Activated B cell treated with CpG ODN at 0.5 μM for 24 hours (primary cell): ENCODE results near the gene SLC17A3. TPM values are rescaled to one million over a fixed set of nuclear protein-coding genes. Genes with fewer than 3 reads are reported as not detected.
A peak's percentile ranks its signal among the peaks of the same experiment; 100 is the strongest.

ENCODE experiments used
- ATAC-seq: fragments of 200-7000 bp; cut with Tn5 transposase; one replicate; pipeline ENCODE4 v1.10.0; 2021; ENCODE audit warnings: low read depth, mild to moderate bottlenecking, moderate library complexity
- CTCF ChIA-PET: fragments of 350-600 bp; sonication (Branson Sonifier 250); formaldehyde crosslinking; loops from one replicate; lab custom pipeline; 2021; ENCODE audit warnings: antibody characterized with exemption; lab: Charles Lee
- POLR2A ChIA-PET: fragments of 350-600 bp; sonication (Branson Sonifier 250); formaldehyde crosslinking; loops from one replicate; lab custom pipeline; 2021; ENCODE audit warnings: antibody characterized with exemption; lab: Charles Lee
- DNase-seq: peaks from one replicate; pipeline ENCODE4 v3.0.0; 2022
- H3K27ac Mint-ChIP-seq: one replicate; pipeline ENCODE4 v1.8.0; 2020; ENCODE audit warnings: mixed read lengths
- H3K27me3 Mint-ChIP-seq: one replicate; pipeline ENCODE4 v1.8.0; 2021; ENCODE audit warnings: mixed read lengths
- H3K36me3 Mint-ChIP-seq: one replicate; pipeline ENCODE4 v1.8.0; 2021; ENCODE audit warnings: low read depth, mixed read lengths
- H3K4me1 Mint-ChIP-seq: one replicate; pipeline ENCODE4 v1.8.0; 2021; ENCODE audit warnings: mixed read lengths
- H3K4me3 Mint-ChIP-seq: one replicate; pipeline ENCODE4 v1.8.0; 2020; ENCODE audit warnings: mild to moderate bottlenecking, mixed read lengths
- H3K9me3 Mint-ChIP-seq: one replicate; pipeline ENCODE4 v1.8.0; 2020; ENCODE audit warnings: mixed read lengths
- intact Hi-C: fragments of 100-400 bp; cut with micrococcal nuclease; formaldehyde crosslinking; loops from one replicate; pipeline ENCODE4 v1.15.1; 2024
- total RNA-seq: library from RNA; stranded (reverse); gene quantifications from 2 replicates; pipeline ENCODE4 v1.2.3, GENCODE V29; 2022
- TF ChIP-seq, protein P1 (sequence below): fragments of 200-600 bp; IDR thresholded peaks from one replicate; pipeline ENCODE4 v1.8.0; 2022; ENCODE audit warnings: antibody characterized with exemption, mild to moderate bottlenecking

The SLC17A3 gene
- total RNA-seq, 1 donor from 2014 or later: not detected

DNA sequence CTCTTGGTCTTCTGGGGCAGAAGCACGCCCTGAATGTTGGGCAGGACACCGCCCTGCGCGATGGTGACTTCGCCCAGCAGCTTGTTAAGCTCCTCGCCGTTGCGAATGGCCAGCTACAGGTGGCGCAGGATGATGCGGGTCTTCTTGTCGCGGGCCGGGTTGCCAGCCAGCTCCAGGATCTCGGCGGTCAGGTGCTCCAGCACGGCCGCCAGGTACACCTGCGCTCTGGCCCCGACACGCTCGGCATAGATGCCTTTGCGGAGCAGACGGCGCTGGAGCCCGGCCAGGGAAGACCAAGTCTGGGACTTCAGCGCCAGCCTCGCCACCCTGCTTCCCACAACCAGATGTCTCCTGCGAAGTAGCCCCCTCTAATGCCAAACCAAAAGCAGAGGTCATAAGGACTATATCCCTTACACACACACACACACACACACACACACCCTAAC lies 8.0 kb upstream of the SLC17A3 start:
- DNase-seq (peak; percentile 23), ATAC-seq (peak; percentile 37)
- CTCF ChIA-PET: interaction anchor here (0.6 to 1.4 kb wide), 2 partner anchors 84 to 93 kb away, joined by 3 to 6 read pairs; no protein-coding TSS in a partner anchor
- Mint-ChIP-seq H3K27ac (no peak overlapping the region), H3K4me3 (peak overlapping the region; percentile 75), H3K36me3 (no peaks in the 10 kb centered on the region), H3K27me3 (peaks cover 11% of the 10 kb centered on the region), H3K4me1 (peaks cover 8% of the 10 kb centered on the region), H3K9me3 (peaks cover 2% of the 10 kb centered on the region)
- intact Hi-C loops: no loop called here
- TF ChIP-seq, protein P1, sequence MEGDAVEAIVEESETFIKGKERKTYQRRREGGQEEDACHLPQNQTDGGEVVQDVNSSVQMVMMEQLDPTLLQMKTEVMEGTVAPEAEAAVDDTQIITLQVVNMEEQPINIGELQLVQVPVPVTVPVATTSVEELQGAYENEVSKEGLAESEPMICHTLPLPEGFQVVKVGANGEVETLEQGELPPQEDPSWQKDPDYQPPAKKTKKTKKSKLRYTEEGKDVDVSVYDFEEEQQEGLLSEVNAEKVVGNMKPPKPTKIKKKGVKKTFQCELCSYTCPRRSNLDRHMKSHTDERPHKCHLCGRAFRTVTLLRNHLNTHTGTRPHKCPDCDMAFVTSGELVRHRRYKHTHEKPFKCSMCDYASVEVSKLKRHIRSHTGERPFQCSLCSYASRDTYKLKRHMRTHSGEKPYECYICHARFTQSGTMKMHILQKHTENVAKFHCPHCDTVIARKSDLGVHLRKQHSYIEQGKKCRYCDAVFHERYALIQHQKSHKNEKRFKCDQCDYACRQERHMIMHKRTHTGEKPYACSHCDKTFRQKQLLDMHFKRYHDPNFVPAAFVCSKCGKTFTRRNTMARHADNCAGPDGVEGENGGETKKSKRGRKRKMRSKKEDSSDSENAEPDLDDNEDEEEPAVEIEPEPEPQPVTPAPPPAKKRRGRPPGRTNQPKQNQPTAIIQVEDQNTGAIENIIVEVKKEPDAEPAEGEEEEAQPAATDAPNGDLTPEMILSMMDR: no peak
- POLR2A ChIA-PET: interaction anchor here (0.7 to 1.1 kb wide), 3 partner anchors 8 to 541 kb away, joined by 3 to 4 read pairs (median 3); no protein-coding TSS in a partner anchor

GRCh38 chr6:25880601-25881000 lies 6.6 kb upstream of the SLC17A3 start:
- DNase-seq: no peak
- Mint-ChIP-seq H3K27ac (no peak overlapping the region), H3K4me3 (no peak overlapping the region), H3K4me1 (peaks cover 8% of the 10 kb centered on the region), H3K27me3 (peaks cover 13% of the 10 kb centered on the region), H3K36me3 (no peaks in the 10 kb centered on the region), H3K9me3 (no peaks in the 10 kb centered on the region)
- ChIA-PET CTCF (no interaction called here), POLR2A (no interaction called here)
- no peak for ATAC-seq
- intact Hi-C loops: no loop called here
- TF ChIP-seq, protein P1: no peak

DNA sequence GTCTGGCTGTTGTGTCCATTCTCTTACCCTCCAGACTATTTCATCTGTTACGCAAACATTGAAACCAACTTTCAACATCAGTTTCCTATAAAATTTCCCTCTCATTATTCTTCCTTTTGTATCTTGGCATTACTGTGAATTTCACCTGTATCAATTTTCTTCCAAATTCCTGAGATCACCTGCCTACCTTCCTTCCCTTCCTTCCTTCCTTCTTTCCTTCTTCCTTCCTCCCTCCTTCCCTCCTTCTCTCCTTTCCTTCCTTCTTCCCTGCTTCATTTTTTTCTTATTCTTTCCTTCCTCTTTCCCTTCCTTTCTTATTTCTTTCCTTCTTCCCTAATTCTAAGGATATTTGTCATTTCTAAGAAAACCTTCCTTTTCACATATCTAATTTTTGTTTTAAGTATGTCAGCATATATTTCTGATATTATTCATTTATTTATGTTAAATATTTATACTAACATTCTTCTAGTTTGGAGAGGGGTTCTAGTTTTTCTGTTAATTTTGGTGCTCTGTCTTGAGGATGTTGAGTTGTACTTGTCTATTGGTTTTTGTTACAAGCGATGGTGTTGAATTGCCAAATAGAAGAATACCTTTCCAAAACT lies 4.8 kb upstream of the SLC17A3 start:
- CTCF ChIA-PET: no interaction called here
- TF ChIP-seq, protein P1: no peak
- DNase-seq: no peak
- ATAC-seq: no peak
- intact Hi-C loops: no loop called here
- Mint-ChIP-seq H3K4me3 (no peak overlapping the region), H3K27ac (no peak overlapping the region), H3K4me1 (peaks cover 8% of the 10 kb centered on the region), H3K27me3 (peaks cover 14% of the 10 kb centered on the region), H3K36me3 (no peaks in the 10 kb centered on the region), H3K9me3 (no peaks in the 10 kb centered on the region)
- POLR2A ChIA-PET: no interaction called here

DNA sequence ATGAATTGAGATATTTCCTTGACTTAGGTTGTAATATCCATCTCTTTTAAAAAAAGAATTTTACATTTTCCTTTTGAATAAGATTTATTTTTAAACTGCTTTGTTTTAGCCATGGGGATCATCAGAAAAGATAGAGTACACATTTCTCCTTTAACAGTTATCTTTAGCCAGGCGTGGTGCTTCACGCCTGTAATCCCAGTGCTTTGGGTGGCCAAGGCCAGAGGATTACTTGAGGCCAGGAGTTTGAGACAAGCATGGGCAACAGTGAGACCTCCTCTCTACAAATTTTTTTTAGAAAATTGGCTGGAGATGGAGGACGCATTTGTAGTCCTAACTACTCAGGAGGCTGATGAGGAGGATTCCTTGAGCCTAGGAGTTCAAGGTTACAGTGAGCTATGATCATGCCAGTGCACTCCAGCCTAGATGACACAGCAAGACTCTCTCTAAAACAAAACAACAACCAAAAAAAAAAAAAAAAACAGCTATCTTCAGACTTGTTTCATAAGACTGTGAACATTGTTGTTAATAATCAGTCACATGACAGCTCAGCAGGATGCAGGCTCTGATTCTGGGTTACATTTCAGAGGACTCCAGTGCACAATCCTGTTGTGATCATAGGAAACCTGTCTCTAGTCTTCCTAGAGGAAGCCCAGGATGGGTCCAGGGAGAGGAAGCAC lies 2.0 kb upstream of the SLC17A3 start:
- ATAC-seq (no peak), DNase-seq (no peak)
- Mint-ChIP-seq H3K4me3 (no peak overlapping the region), H3K36me3 (no peaks in the 10 kb centered on the region), H3K27me3 (peaks cover 14% of the 10 kb centered on the region), H3K9me3 (no peaks in the 10 kb centered on the region), H3K27ac (no peak overlapping the region), H3K4me1 (no peaks in the 10 kb centered on the region)
- TF ChIP-seq, protein P1: no peak
- ChIA-PET CTCF (no interaction called here), POLR2A (no interaction called here)
- intact Hi-C loops: no loop called here

- peaks cover 14% of the 10 kb centered on the region for H3K27me3 Mint-ChIP-seq
- no peaks in the 10 kb centered on the region for H3K36me3 Mint-ChIP-seq
- CTCF ChIA-PET: no interaction called here
- ATAC-seq: no peak
- POLR2A ChIA-PET: no interaction called here
- H3K9me3 Mint-ChIP-seq: no peaks in the 10 kb centered on the region
- H3K4me1 Mint-ChIP-seq: no peaks in the 10 kb centered on the region
- H3K4me3 Mint-ChIP-seq: no peak overlapping the region
- H3K27ac Mint-ChIP-seq: no peak overlapping the region
- intact Hi-C loops: no loop called here
- TF ChIP-seq, protein P1: no peak
- no peak for DNase-seq
Observed at GRCh38 chr6:25875563-25875905, 1.5 kb upstream of the SLC17A3 start.
